Colonic mucosa (tissue), 4 donors: Measurements from ENCODE around the gene ACTMAP. TPM values are rescaled to one million over a fixed set of nuclear protein-coding genes. Genes with fewer than 3 reads are reported as not detected.
"Not testable (repeated sequence)": the region's sequence is repeated elsewhere in the genome, so short reads cannot be mapped to it uniquely, and the experiment has no call there.

ENCODE experiments used
- DNase-seq: peaks from one replicate; pipeline ENCODE4 v3.0.0-alpha.2; 2020
- H3K27ac ChIP-seq: fragments of 200-600 bp; one replicate; pipeline ENCODE4 v1.8.0; 2021
- H3K27me3 ChIP-seq: fragments of 200-600 bp; one replicate; pipeline ENCODE4 v1.8.0; 2021
- H3K36me3 ChIP-seq: fragments of 200-600 bp; one replicate; pipeline ENCODE4 v1.8.0; 2021
- H3K4me1 ChIP-seq: fragments of 200-600 bp; one replicate; pipeline ENCODE4 v1.8.0; 2021; ENCODE audit warnings: mild to moderate bottlenecking
- H3K4me3 ChIP-seq: fragments of 200-600 bp; one replicate; pipeline ENCODE4 v1.8.0; 2021
- H3K9ac ChIP-seq, 2 donors: one replicate each; pipeline ENCODE4 v1.7.0; 2013; ENCODE audit warnings: control low read depth in 2 of 2, low read depth in 2 of 2, low read length in 2 of 2
- H3K9me3 ChIP-seq: fragments of 200-600 bp; one replicate; pipeline ENCODE4 v1.8.0; 2021
- intact Hi-C: fragments of 100-400 bp; cut with DNase I; formaldehyde crosslinking; loops from one replicate; pipeline ENCODE4 v1.14.1; 2022
- total RNA-seq, 2 donors: library from RNA; stranded (reverse); fragmentation: NEBNext Ultra II Directional in 1 of 2; extraction: Animal tissue kit (Norgen Biotek cat#: 25700) in 1 of 2; gene quantifications; one replicate each; pipeline ENCODE4 v1.2.1, GENCODE V29; 2021
- TF ChIP-seq, protein P1 (sequence below): fragments of 200-600 bp; IDR thresholded peaks from one replicate; pipeline ENCODE4 v1.8.0; 2022; ENCODE audit warnings: antibody characterized with exemption, mild to moderate bottlenecking
- donor health status: healthy.
- donor health status: DM: no; HTN: no; CAD: no.
- donor health status: DM: no; HTN: no; CAD: no.

Gene ACTMAP
- total RNA-seq, 2 donors from 2014 or later, result 11.1 to 18.7 TPM

DNA sequence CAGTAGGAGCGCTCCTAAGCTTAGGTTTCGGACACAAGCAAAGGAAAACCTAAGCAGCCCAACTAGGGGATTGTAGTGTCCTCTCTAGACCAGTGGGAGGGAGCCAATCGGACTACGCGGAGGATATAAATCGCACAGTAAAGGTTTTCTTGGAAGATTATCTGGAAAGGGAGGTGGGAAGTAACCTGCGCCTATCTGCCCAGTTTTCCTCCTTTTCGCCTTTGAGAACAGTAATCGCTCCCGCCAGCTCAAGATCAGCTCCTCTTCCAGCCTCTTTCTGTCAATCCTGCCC is 27.3 kb upstream of the ACTMAP start:
- Histone ChIP-seq H3K36me3 (no peaks in the 10 kb centered on the region), H3K9me3 (no peaks in the 10 kb centered on the region), H3K9ac (peak overlapping the region; percentile 70 to 99), H3K4me3 (peak overlapping the region; percentile 65), H3K4me1 (peaks cover 3% of the 10 kb centered on the region), H3K27me3 (no peaks in the 10 kb centered on the region), H3K27ac (peak overlapping the region; percentile 98)
- intact Hi-C loops, result no loop called here
- DNase-seq, result no peak
- TF ChIP-seq, protein P1, sequence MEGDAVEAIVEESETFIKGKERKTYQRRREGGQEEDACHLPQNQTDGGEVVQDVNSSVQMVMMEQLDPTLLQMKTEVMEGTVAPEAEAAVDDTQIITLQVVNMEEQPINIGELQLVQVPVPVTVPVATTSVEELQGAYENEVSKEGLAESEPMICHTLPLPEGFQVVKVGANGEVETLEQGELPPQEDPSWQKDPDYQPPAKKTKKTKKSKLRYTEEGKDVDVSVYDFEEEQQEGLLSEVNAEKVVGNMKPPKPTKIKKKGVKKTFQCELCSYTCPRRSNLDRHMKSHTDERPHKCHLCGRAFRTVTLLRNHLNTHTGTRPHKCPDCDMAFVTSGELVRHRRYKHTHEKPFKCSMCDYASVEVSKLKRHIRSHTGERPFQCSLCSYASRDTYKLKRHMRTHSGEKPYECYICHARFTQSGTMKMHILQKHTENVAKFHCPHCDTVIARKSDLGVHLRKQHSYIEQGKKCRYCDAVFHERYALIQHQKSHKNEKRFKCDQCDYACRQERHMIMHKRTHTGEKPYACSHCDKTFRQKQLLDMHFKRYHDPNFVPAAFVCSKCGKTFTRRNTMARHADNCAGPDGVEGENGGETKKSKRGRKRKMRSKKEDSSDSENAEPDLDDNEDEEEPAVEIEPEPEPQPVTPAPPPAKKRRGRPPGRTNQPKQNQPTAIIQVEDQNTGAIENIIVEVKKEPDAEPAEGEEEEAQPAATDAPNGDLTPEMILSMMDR, result no peak

DNA sequence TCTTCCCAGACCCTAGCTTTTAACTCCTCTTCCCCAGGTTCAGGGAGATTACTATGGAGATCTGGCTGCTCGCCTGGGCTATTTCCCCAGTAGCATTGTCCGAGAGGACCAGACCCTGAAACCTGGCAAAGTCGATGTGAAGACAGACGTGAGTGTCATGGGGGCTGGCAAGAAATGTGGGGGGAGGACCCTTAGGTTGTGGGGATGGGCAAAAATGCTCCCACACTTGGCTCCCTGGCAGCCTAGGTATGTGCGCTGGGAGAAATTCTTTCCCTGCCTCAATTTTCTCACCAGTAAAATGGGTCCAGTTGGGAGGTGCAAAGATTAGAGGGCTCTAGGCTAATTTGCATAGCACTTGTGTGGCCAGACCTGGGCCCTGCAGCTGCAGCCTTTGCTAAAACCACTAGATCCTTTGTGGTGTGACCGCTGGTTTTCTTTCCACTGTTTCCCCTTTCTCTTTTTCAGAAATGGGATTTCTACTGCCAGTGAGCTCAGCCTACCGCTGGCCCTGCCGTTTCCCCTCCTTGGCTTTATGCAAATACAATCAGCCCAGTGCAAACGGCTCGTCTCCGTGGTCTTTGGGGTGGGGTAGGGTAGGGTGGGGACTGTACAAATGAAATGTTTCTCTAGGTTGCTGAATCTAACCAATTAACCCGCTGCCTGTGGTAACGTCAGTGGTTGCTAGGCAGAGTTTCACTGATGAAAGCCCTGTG is 26.8 kb upstream of the ACTMAP start:
- TF ChIP-seq, protein P1, result no peak
- intact Hi-C loops, result no loop called here
- Histone ChIP-seq H3K4me1 (peaks cover 3% of the 10 kb centered on the region), H3K4me3 (peak overlapping the region; percentile 65), H3K27me3 (no peaks in the 10 kb centered on the region), H3K9ac (peak overlapping the region; percentile 70 to 99), H3K9me3 (no peaks in the 10 kb centered on the region), H3K36me3 (no peaks in the 10 kb centered on the region), H3K27ac (peak overlapping the region; percentile 98)
- DNase-seq, result peak; percentile 95

DNA sequence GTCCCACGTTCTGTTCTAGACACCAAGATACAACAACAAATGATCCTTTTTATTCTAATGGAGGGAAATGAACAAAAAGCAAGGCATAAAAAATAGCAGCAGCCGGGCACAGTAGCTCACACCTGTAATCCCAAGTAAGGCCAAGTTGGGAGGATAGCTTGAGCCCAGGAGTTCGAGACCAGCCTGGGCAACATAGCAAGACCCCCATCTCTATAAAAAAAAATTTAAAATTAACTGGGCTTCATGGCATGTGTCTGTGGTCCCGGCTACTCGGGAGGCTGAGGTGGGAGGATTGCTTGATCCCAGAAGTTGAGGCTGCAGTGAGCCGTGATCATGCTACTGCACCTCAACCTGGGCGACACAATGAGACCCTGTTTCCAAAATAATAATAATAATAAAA is 26.1 kb upstream of the ACTMAP start:
- TF ChIP-seq, protein P1, result no peak
- Histone ChIP-seq H3K36me3 (no peaks in the 10 kb centered on the region), H3K9me3 (no peaks in the 10 kb centered on the region), H3K4me1 (peaks cover 3% of the 10 kb centered on the region), H3K27me3 (no peaks in the 10 kb centered on the region), H3K27ac (no peak overlapping the region), H3K4me3 (no peak overlapping the region), H3K9ac (no peak overlapping the region)
- intact Hi-C loops, result no loop called here
- no peak for DNase-seq

DNA sequence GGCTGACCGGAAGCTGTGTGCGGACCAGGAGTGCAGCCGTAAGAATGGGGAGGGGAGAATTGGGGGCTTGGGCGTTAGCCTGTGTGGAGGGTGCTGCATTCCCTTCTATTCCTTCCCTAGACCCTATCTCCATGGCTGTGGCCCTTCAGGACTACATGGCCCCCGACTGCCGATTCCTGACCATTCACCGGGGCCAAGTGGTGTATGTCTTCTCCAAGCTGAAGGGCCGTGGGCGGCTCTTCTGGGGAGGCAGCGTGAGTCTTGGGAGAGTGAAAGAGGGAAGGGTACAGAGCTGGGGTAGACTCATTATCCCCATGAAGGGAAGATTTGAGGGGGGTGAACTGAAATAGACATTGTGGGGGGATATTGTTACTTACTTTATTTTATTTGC is 25.4 kb upstream of the ACTMAP start:
- DNase-seq, result no peak
- no peak overlapping the region for H3K27ac ChIP-seq
- peaks cover 3% of the 10 kb centered on the region for H3K4me1 ChIP-seq
- no peaks in the 10 kb centered on the region for H3K9me3 ChIP-seq
- no peaks in the 10 kb centered on the region for H3K27me3 ChIP-seq
- no peaks in the 10 kb centered on the region for H3K36me3 ChIP-seq
- TF ChIP-seq, protein P1, result no peak
- H3K4me3 ChIP-seq, result no peak overlapping the region
- intact Hi-C loops, result no loop called here
- H3K9ac ChIP-seq, result no peak overlapping the region

DNA sequence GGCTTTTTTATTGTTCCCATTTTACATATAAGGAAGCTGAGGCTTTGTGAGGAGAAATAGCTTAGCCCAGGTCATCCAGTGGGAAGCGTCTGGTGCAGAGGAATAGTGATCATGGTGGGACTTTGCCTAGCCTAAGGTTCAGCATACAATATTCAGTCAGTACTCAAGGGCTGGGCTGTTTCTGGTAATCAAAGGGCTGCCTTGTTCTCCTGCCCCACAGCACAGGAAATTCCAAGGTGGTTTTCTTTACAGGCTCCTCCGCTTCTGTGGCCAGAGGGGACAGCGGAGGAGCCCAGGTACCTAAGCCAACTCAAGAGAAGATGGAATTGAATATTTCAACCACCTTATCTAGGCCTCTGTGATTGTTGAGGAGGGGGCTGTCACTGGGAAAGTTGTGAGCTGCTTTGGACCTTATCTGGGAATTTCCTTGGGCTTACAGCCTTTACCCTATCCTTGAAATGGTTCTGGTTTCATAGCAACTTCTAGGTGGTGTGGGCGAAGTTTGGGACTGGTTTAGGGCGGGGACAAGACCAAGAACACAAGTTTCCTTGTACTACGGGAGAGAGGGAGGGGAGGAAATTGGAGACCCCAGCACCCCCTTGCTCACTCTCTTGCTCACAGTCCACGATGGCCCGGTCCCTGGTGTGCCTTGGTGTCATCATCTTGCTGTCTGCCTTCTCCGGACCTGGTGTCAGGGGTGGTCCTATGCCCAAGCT is 24.8 kb upstream of the ACTMAP start, which contains the start of gene MIA:
Gene MIA, plus strand, starts transcription at position 606 of the 716 bp plus-strand sequence. Its CDS starts 22 bp downstream, at position 628.
- Histone ChIP-seq H3K4me3 (no peak within 1 kb of the TSS), H3K27me3 (no peaks in the 10 kb centered on the region), H3K9ac (no peak within 1 kb of the TSS), H3K27ac (no peak within 1 kb of the TSS), H3K9me3 (no peaks in the 10 kb centered on the region), H3K4me1 (peaks cover 3% of the 10 kb centered on the region), H3K36me3 (no peaks in the 10 kb centered on the region)
- TF ChIP-seq, protein P1, result no peak
- DNase-seq, result no peak
- intact Hi-C loops, result no loop called here

DNA sequence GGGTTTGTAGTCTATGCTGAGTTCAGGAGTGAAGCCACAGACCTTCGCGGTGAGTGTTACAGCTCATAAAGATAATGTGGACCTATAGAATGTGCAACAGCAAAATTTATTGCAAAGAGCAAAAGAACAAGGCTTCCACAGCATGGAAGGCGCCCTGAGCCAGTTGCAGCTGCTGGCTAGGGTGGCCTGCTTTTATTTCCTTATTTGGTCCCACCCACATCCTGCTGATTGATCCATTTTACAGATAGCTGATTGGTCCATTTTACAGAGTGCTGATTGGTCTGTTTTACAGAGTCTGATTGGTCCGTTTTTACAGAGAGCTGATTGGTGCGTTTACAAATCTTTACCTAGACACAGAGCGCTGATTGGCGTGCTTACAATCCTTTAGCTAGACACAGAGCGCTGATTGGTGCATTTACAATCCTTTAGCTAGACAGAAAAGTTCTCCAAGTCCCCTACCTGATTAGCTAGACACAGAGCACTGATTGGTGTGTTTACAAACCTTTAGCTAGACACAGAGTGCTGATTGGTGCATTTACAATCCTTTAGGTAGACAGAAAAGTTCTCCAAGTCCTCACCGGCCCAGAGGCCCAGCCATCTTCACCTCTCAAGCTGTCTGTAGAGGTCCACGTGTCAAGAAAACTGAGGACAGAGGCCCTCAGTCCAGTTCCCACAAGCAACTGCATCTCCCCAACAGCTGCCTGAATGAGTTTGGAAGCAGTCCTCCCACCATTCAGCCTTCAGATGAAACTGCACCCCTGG is 21.0 kb upstream of the ACTMAP start:
- H3K27ac ChIP-seq, H3K4me1 ChIP-seq, H3K4me3 ChIP-seq, H3K27me3 ChIP-seq, H3K36me3 ChIP-seq, DNase-seq, H3K9me3 ChIP-seq, H3K9ac ChIP-seq, intact Hi-C loops: not testable (repeated sequence)
